Subcutaneous abdominal adipose tissue (tissue), 5 donors: ENCODE results near the gene AFMID.
"Not testable (repeated sequence)": the region's sequence is repeated elsewhere in the genome, so short reads cannot be mapped to it uniquely, and the experiment has no call there.

Experiments used
- H3K27ac ChIP-seq: one replicate; pipeline ENCODE4 v1.7.0; 2013; ENCODE audit warnings: low read depth, mild to moderate bottlenecking, inconsistent platforms, low read length, moderate library complexity
- H3K27me3 ChIP-seq, 5 donors: one replicate each; pipeline ENCODE4 v1.7.0; 2013; ENCODE audit warnings: low read length in 5 of 5, inconsistent platforms in 1 of 5; ENCODE audit not compliant: control insufficient read depth in 5 of 5, insufficient read depth in 4 of 5
- H3K36me3 ChIP-seq, 5 donors: one replicate each; pipeline ENCODE4 v1.7.0; 2013; ENCODE audit warnings: low read length in 5 of 5; ENCODE audit not compliant: control insufficient read depth in 5 of 5, insufficient read depth in 5 of 5
- H3K4me1 ChIP-seq, 5 donors: one replicate each; pipeline ENCODE4 v1.7.0; 2013; ENCODE audit warnings: low read length in 5 of 5, mild to moderate bottlenecking in 3 of 5, moderate library complexity in 1 of 5; ENCODE audit not compliant: control insufficient read depth in 5 of 5, insufficient read depth in 5 of 5
- H3K4me3 ChIP-seq, 5 donors: one replicate each; pipeline ENCODE4 v1.7.0; 2013; ENCODE audit warnings: low read length in 5 of 5, low read depth in 1 of 5
- H3K9ac ChIP-seq, 5 donors: one replicate each; pipeline ENCODE4 v1.7.0; 2013; ENCODE audit warnings: low read length in 5 of 5, mild to moderate bottlenecking in 4 of 5, moderate library complexity in 3 of 5
- H3K9me3 ChIP-seq, 5 donors: one replicate each; pipeline ENCODE4 v1.7.0; 2013; ENCODE audit warnings: low read length in 5 of 5; ENCODE audit not compliant: control insufficient read depth in 5 of 5
- donor health status: healthy.
- donor health status: healthy.
- donor health status: healthy.
- donor health status: healthy.
- donor health status: healthy.

AFMID gene

DNA sequence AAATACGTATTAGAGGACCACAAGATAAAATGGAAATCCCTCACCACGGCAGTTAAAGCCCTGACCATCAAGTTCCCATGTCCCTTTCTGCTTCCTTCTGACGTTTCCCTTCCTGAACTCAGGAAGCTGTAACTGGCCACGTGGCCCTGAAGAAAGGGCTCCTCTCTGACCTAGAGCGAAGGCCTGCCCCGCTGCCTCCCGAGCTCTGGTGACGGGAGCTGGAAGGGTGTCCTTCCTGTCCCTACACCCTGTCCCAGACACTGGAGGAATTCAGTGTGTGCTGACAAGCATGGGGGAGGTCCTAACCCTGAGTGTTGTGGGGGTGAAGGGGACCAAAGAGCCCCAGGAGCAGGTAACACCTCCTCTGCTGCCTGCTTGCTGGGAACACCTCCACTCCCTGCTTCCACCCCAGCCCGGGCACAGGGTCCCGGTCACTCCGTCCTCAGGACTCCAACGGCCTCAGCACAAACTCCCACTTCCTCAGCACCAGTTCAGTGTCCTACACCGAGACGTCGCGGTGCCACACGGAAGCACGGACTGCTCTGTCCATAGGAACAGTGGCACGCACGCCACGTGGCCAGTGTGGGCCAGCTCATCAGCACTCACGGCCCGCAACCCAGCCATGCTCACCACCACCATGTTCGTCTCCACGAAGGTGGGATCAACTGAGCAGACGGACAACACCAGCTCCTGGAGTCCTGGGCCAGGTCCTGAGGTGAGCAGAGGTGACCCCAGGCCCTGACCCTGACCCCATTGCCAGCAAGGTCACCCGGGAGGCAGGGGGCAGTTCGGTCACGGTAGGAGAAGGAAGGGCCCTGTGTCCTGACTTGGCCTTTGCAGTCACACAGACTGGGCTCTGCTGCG, 61.1 kb downstream of the AFMID start:
- peaks cover 0 to 40% (median 23%) of the 10 kb centered on the region in 5 donors for H3K4me1 ChIP-seq
- peak overlapping the region in 2 of 5 donors; percentile 30 to 49 for H3K4me3 ChIP-seq
- H3K27ac ChIP-seq: peak overlapping the region; percentile 33

GRCh38 chr17:78249074-78249817, 62.1 kb downstream of the AFMID start:
- Histone ChIP-seq H3K9me3 (no peaks in the 10 kb centered on the region), H3K27me3 (peaks cover 0 to 9% (median 2%) of the 10 kb centered on the region in 5 donors), H3K36me3 (no peaks in the 10 kb centered on the region), H3K4me1 (peaks cover 0 to 46% (median 30%) of the 10 kb centered on the region in 5 donors), H3K9ac (peak overlapping the region in 2 of 5 donors; percentile 7 to 72), H3K4me3 (peak overlapping the region in 2 of 5 donors; percentile 30 to 49), H3K27ac (peak overlapping the region; percentile 33)

More for the DNA sequence above, 61.1 kb downstream of the AFMID start:
- Histone ChIP-seq H3K27me3 (peaks cover 0 to 9% (median 2%) of the 10 kb centered on the region in 5 donors), H3K9me3 (no peaks in the 10 kb centered on the region), H3K9ac (peak overlapping the region in 2 of 5 donors; percentile 7 to 72), H3K36me3 (no peaks in the 10 kb centered on the region)

DNA sequence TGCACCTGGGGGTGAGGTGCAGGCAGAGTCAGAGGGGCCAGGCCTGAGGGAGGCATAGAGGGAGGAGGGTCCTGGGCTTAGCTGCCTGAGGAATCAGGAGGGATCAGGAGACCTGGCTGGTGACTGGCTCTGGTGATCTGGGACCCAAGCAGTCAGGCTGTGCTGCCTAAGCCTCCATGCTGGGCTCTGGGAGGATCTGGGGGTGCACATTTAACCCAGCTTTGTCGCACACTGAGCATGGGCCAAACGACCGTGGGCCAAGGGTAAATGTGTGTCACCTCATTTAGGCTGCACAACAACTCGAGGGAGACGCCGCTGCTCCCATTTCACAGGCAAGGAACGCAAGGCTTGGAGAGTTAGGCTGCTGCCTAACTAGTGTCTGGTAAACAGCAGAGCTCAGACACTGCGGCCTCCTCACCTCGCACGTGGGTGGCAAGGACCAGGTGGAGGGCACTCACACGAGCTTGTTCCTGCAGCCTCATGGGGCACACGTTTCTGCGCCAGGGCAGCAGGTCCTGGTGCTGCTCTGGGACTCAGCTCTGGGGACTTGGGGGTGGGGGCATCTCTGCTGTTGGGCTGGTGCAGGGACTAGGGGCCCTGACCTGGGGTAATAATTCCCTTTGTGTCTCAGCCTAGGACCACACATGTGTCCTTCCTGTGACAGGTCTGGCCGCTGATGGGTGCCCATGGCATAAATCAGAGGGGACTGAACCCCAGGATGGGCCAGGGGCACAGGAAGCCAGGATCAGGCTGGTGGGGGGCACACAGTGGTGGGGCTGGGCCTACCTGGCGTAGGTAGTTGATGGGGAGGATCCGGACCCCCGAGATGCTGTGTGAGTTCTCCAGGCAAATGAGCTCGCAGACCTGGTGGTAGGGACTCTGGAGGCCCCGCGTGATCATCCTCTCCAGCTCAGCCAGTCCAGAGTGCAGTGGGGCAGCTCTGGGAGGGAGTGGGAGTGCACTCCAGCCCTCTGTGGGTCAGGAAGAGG, 63.0 kb downstream of the AFMID start:
- Histone ChIP-seq H3K27ac (no peak overlapping the region), H3K27me3 (peaks cover 0 to 9% (median 2%) of the 10 kb centered on the region in 5 donors), H3K36me3 (no peaks in the 10 kb centered on the region), H3K4me3 (peak overlapping the region in 2 of 5 donors; percentile 24 to 30), H3K9me3 (no peaks in the 10 kb centered on the region), H3K9ac (peak overlapping the region in 2 of 5 donors; percentile 7 to 56), H3K4me1 (peaks cover 0 to 47% (median 30%) of the 10 kb centered on the region in 5 donors)

DNA sequence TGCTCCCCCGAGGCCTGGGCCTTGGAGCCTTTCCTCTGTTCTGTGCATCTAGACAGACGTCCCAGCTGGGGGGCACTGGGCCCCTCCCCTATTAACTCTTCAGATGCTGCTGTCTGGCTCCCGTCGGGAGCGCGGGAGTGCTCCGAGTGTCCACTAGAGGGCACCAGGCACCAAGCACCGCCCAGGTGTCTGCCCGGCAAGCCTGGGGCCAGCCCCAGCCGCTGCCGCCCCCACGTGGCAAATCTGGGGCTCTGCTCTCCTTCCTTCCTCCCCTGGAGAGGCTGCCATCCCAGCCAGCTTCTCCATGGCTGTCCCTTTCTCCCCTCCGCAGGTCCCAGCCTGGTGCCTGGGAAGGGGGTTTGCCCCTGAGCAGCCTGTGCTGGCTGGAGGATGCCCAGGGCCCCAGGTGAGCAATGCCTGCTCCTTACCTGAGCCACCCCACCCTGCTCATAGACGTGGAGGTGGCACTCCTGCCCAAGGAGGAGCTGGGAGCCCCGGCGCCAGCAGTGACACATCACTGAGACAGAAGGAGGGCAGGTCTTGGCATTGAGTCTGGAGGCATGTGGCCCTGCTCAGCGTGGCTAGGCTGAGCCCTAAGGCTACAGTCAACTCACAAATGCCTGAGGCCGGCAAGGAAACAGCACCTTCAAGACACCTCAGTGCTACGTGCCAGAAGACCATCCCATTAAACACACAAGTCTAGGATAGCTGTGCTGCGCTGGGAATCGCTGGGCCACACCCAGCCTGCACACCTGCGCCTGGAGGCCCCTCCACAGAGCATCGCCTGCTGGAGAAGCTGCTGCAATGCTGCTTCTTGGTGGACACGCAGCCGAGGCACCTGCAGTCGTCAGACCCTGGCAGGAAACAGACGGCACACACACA, 64.0 kb downstream of the AFMID start:
- Histone ChIP-seq H3K36me3 (no peaks in the 10 kb centered on the region), H3K4me3 (peak overlapping the region in 2 of 5 donors; percentile 24 to 38), H3K9me3 (no peaks in the 10 kb centered on the region), H3K27ac (no peak overlapping the region), H3K4me1 (peaks cover 0 to 51% (median 30%) of the 10 kb centered on the region in 5 donors), H3K27me3 (peaks cover 0 to 9% (median 2%) of the 10 kb centered on the region in 5 donors), H3K9ac (no peak overlapping the region)

GRCh38 chr17:78251773-78252103, 64.6 kb downstream of the AFMID start:
- Histone ChIP-seq H3K9ac (no peak overlapping the region), H3K36me3 (no peaks in the 10 kb centered on the region), H3K27me3 (peaks cover 0 to 9% (median 2%) of the 10 kb centered on the region in 5 donors), H3K27ac (no peak overlapping the region), H3K4me3 (no peak overlapping the region), H3K9me3 (no peaks in the 10 kb centered on the region), H3K4me1 (peaks cover 0 to 54% (median 30%) of the 10 kb centered on the region in 5 donors)

DNA sequence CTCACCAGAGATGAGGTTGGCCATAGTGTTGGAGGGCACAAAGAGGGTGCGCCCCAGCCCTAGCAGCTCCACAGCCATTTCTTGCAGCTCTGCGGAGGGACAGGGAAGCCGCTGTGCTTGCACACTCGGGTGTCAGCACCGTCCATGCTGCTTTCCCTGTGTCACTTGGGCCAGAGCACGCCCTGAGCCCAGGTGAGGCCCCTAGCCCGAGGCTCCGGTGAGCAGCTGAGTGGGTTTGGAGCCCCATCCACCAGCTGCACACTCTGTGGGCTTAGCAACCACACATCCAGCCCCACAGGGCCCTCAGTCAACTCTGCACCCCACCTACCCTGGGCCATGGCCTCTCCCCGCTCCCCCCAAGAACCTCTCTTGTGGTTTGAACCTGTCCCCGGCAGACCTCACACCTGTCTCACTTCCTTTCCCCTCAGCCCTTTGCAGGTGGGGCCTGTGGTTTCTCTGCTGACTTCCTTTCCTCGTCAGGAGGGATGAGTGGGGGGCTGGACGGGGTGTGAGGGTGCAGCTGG, 65.0 kb downstream of the AFMID start:
- peaks cover 0 to 55% (median 30%) of the 10 kb centered on the region in 5 donors for H3K4me1 ChIP-seq
- H3K9me3 ChIP-seq: no peaks in the 10 kb centered on the region
- peaks cover 0 to 10% (median 2%) of the 10 kb centered on the region in 5 donors for H3K27me3 ChIP-seq
- H3K27ac ChIP-seq: no peak overlapping the region
- no peaks in the 10 kb centered on the region for H3K36me3 ChIP-seq
- H3K9ac ChIP-seq: no peak overlapping the region
- no peak overlapping the region for H3K4me3 ChIP-seq

- H3K4me1 ChIP-seq: peaks cover 0 to 61% (median 35%) of the 10 kb centered on the region in 5 donors
- no peak overlapping the region for H3K9ac ChIP-seq
- no peak overlapping the region for H3K27ac ChIP-seq
- peaks cover 0 to 12% (median 3%) of the 10 kb centered on the region in 5 donors for H3K27me3 ChIP-seq
- no peaks in the 10 kb centered on the region for H3K36me3 ChIP-seq
- H3K9me3 ChIP-seq: no peaks in the 10 kb centered on the region
- no peak overlapping the region for H3K4me3 ChIP-seq
Observed at GRCh38 chr17:78252701-78253635, 65.8 kb downstream of the AFMID start.

DNA sequence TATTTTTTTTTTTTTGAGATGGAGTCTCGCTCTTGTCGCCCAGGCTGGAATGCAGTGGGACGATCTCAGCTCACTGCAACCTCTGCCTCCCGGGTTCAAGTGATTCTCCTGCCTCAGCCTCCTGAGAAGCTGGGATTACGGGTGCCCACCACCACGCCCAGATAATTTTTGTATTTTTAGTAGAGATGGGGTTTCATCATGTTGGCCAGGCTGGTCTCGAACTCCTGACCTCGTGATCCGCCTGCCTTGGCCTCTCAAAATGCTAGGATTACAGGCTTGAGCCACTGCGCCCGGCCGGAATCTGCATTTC, 66.4 kb downstream of the AFMID start:
- not testable (repeated sequence) for H3K27ac ChIP-seq, H3K9me3 ChIP-seq, H3K36me3 ChIP-seq
- Histone ChIP-seq H3K4me3 (peak overlapping the region; percentile 72 to 83 (median 75)), H3K4me1 (peaks cover 0 to 61% (median 36%) of the 10 kb centered on the region in 5 donors), H3K9ac (peak overlapping the region in 3 of 5 donors; percentile 84 to 94 (median 84)), H3K27me3 (peaks cover 0 to 16% (median 7%) of the 10 kb centered on the region in 5 donors)
